ENCODE data around the gene AATF. TPM values are rescaled to one million over a fixed set of nuclear protein-coding genes. Genes with fewer than 3 reads are reported as not detected.

Gene AATF
- total RNA-seq, 1 experiment from 2014 or later, result 79.9 TPM

DNA sequence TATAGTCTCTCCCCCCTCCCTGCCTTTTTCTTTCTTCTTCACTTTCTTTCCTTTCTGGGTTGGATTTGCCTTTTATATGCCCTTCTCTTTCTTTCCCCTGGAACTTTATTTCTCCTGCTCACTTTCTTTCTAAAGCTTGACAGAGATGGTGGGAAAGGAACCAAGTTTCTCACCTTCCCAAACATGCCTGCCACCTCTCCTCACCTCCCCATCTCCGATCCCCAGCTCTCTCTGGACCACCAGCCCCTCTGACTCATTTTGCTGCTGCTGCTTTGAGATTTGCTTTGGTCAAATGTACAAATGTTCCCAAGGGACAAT lies 18.2 kb upstream of the AATF start:
- no peak for DNase-seq (ENCODE audit: low spot score)

DNA sequence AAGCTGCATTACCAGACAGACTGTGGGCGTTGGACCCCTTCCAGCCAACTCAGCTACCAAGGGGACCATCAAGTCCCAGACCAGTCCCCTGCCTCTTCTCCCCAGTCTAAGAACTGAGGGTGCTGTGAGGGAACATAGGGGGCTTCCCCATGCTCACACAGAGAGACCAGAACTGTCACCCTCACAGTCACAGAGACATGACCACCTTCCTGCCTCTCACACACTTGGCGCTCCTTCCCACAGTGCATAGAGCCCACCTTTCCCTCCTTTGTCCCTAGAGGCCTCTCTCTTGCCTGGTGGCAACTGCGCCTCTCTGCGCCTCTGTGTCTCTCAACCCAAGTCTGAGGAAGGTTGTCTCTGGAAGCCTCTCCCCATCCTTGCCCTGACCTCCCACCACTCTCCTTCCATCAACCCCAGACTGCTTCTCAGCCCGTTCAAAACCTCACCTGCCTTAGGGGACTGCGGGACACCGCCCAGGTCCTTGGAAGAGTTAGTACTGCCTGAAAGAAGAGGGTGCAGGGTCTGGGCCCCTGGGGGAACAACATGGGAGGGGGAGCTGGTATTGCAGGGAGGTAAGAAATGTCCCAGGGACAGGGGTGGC lies 17.6 kb upstream of the AATF start:
- DNase-seq (ENCODE audit: low spot score), result no peak

DNA sequence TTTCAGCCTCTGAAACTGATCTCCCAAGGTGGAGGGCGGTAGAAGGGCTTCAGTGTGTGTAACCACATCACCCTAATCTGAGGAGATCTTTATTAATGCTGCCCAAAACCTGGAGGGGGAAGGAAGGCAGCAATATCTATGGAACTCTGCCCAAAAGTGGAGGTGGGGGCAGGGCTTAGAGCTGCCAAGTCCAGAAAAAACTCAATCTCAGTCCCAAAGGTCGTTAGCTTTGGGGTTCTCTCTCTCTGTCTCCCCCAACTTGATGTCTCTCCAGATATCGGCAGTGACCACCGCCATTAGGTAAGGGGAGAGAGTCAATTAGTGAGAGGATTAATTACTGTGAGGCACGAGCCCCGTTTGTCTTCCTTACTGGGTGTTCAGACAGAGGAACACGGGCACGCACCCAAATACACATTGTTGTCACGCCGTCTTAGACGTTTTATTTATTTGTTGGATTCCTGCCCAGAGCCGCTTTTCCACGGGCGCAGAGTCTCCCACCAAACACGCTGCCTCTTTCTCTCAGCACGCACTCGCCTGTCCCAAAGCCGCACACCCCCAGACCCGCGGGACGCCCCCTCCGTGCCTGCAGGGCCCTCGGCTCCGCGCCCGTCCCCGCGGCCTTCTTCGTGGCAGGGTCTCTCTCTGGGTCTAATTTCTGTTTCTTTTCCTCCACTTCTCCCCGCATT lies 16.9 kb upstream of the AATF start:
- no peak for DNase-seq (ENCODE audit: low spot score)

DNA sequence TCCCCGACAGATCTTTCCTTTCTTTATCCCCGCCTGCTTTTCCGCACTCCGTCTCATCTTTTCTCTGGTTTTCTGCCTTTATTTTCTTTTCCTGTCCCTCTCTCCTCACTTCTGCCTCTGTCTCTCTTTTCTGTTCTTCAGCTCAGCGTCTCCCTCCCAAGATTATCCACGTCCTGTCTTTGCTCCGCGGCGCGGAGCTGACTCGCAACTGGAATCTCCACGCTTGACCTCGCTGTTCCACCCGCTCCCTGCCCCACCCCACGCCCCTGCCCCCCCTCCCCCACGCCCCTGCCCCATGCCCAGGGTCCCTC lies 16.4 kb upstream of the AATF start:
- no peak for DNase-seq (ENCODE audit: low spot score)

DNA sequence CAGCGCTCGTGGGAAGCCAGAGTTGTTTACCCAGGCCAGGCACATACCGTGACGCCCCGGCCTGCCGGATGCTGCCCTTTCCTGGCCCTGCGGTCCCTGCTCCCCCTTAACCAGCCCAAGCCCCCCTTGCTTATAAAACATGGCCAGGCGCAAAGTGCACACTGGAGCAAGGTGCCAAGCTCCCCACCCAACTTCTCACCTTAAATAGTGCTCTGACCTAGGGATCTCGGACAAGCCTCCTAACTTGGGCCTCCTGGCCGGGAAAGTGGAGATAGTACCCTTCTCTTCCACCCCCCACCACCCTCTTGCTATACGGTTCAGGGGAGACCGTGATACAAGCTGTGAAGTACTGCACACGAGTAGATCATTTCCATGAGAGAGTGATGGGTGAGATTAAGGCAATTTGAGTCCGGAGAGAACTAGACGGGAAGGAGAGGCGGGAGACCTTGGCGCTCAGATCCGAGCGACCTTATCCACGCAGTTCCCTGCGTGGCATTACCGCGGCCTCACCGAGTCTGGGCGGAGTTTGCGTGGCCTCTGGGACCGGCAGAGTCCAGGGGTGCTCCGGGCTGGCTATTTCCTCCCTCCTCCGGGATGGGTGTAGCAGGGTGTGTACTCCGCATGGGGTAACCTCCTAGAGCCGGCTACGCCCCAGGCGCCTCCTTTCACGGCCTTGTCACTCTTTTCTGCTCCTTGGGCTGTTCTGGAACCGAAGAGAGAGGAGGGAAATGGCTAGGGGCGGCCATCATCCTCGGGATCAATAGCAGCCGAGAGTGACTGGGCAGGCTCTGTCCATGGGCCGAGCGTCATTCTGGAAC lies 15.9 kb upstream of the AATF start:
- DNase-seq (ENCODE audit: low spot score), result no peak

DNA sequence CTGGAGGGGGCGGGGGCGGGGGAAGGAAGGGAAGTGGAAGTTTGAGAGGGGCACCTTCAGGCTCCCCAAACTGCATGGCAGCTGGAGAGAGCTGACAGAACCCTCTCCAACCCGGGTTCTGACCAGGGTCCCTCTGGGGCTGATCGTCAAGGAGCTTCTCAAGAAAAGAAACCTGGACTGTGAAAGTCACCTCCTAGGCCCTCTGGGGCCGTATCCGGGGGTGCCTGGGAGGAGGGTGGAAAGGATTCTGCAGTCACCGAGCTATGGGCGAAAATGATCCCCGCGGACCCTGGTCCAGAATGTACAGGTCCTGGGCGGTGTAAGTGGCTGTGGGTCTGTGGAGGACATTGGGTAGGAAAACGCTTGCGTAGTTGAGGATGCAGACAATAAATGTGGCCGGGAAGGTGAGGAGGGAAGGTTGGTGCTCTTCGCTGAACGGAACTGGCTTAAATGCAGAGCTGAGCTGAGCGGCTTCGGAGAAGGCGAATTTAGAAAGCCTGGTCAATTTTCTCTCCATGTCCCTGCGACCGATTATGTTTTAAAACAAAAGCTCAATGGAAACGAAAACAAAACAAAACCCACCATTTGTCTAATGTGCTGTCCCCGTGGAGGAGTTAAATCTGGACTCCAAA lies 15.1 kb upstream of the AATF start:
- no peak for DNase-seq (ENCODE audit: low spot score)

DNA sequence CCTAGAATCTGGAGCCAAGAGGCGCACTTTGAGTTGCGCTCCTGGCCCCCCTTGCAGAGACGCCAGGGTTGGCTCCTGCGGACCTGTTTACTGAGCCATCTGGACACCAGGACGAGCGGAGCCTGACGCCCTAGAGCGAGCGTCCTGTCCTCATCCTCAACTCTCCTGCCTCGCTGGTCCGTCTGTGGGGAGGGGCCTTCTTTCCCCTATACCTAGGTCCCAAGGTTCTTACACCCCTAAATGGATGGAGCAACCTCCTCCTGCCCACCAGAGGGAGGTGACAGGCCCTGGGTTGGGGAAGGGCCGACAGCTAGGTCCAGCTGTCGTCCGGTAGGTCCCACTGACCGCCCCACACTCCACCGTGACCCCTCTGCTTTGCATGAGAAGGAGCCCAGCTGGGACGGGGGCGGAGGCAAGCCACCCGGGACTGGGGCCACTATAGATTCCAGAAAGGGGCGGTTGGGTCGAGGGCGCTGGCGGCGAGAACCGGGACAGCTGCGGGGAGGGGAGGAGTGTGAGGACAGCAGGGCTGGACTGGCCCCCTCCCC lies 14.5 kb upstream of the AATF start:
- no peak for DNase-seq (ENCODE audit: low spot score)

DNA sequence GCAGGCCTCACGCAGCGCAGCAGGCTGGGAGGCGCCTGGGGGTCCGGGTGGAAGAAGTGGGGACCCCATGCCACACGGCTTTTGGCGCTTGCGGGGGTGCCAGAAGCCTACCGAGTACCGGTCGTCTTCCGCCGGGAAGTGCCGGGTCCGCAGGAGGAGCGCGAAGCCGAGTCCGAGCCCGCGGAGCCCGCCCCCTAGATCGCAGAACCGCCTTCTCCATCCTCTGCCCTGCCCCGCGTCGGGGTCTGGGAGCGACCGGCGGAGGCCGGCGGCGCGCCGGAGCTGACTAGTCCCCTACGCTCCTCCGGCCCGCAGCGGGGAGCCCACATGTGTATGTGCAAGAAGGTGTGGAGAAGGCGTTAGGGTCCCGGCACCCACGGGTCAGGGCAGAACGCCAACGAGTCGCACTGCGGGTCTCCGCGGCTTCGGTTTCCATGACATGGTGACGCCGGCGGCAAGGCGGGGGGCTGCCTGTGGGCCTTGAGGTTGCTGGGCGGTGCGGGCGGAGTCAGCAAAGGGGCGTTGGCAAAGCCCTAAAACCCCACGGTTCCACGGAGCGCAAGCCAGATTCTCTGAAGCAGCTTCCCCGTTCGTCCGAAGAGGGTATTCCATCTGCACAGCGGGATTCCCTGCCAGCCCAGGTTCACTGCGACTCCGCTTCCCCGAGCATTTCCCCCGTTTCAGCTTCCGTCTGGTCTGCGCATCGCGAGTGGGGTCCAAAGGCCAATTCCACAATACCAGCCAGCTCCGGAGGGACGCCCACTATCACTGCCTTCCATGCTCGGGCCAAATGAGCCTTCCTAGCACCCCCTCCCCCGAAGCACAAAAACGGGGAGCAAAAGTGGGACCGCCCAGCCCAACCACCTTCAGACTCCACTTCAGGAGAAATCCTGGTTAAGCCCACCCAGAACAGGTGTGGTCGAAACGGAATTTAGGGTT lies 13.8 kb upstream of the AATF start:
- peak; percentile 32 for DNase-seq (ENCODE audit: low spot score)

DNA sequence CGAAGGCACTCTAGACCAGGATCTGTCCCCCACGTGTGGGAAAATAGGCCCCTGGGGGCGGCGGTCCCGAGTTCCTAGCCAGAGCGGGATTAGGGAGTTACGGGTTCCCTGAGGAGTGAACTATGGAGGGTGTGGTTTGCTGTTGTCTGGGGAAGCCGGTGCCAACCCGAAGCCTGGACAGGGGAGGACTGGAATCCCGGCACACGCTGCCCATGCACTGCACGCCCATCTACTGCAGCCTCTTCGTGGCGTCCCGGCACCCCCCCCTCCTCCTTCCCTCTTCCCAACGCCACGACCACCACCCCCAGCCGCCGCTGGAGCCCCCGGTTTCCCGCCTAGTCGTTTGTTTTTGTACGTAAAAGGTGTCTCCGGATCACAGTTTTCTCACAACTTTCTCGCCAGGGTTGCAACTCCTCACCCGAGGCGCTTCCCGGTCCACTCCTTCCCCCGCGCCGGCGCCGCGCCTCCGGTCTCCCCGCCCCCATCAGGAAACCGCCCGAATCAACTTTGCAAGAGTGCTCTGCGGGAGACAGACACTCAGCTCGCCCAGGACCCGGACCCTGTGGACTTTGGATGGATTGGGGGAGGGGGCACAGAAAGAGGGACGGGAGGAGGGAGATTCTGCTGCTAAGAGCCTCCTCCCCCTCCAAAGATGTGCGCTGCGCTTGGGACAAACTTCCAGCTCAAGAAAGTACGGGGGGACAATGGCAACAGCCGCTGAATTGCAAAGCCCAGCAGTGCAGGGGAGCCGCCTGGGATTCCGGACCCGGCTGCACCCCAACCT lies 12.9 kb upstream of the AATF start:
- DNase-seq (ENCODE audit: low spot score), result peak; percentile 55

DNA sequence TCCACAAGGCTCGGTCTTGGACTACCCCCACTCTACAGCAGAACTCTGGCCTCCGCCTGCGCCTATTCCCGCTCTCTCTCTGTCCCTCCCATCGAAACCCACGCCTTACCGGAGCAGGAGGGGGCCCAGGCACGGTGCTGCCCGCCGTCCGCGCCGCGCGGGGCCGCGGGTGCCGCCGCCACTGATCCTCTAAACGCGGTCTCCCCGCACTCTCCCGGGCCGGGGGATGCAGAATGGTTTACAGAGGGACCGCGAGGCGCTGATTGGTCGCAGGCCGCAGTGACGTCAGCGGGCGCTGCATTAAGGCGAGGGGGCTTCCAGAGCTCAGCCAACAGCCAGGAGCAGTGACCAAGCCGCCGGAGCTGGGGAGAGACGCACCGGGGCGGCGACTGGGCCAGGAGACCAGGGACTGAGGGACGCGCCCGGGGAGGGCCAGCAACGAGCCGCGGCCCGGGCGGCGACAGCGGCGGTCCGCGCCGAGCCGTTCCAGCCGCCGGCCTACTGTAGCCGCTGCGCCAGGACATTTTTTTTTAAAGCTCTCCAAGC lies 12.2 kb upstream of the AATF start:
- peak; percentile 35 for DNase-seq (ENCODE audit: low spot score)

DNA sequence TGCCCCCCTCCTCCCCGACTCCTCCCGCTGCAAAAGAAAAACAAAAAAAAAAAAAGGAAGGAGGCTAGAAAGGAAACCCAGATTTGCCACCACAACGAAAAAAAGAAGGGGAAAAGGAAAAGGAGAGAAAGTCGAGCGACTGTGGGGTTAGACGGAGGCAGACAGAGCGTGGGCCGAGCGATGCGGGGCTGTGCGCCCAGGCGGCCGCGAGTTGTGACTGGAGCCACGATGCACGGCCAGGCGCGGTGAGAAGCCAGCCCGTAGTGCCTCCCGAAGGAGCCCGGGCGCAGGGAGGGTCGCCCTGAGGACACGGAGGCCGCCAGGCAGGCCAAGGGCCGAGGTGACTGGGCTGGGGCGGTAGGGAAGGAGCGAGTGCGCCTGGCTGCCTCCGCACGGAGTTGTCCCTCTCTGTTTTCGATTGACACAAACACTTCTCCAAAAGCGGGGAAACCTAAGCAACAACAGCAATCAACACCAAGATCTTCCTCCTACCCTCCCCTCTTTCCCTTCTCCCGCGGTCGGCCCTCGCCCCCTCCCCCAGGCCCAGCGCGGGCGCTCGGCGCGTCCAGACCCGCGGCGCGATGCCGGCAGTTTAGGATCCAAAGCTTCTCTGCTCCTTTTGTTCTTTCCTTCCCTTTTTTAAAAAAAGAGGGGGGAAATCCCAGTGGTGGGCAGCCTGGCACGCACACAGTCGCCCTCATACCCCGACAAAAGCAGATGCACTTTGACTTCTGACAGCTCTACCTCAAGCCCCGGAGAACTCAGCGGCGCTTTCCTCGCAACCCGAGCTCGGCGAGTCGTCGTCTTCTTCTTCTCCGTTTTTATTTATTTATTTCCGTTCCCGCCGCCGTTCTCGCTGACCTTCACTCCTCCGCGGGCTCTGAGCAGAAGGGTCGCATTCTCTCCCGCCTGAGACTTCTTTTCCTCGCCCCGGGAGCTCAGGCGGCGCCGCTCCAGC lies 11.5 kb upstream of the AATF start, which contains the start of gene LHX1:
Gene LHX1 (plus strand): TSS at position 475 of the 958 bp plus-strand sequence. CDS start 723 bp downstream, outside the sequence.
- DNase-seq (ENCODE audit: low spot score), result no peak

DNA sequence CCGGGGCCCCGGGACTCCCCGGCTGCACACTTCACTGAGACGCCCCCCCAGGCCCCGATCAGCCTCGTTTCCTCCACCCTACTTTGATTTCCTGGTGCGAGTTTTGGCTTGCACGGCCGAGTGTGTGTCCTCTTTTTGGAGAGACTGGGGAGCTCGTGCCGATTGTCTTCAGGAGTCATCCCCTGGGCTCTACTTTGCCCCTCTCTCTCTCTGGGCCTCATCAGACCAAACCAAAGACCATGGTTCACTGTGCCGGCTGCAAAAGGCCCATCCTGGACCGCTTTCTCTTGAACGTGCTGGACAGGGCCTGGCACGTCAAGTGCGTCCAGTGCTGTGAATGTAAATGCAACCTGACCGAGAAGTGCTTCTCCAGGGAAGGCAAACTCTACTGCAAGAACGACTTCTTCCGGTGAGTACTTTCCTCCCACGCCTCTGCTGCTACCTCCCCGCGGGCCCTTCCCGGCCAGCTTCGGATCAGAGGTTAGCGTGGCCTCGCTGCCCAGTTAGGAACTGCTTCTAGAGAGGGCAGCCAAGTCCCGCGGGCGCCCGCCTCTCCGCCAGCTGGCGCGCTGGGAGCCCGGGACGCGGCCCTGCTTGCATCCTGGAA lies 10.7 kb upstream of the AATF start:
- no peak for DNase-seq (ENCODE audit: low spot score)

DNA sequence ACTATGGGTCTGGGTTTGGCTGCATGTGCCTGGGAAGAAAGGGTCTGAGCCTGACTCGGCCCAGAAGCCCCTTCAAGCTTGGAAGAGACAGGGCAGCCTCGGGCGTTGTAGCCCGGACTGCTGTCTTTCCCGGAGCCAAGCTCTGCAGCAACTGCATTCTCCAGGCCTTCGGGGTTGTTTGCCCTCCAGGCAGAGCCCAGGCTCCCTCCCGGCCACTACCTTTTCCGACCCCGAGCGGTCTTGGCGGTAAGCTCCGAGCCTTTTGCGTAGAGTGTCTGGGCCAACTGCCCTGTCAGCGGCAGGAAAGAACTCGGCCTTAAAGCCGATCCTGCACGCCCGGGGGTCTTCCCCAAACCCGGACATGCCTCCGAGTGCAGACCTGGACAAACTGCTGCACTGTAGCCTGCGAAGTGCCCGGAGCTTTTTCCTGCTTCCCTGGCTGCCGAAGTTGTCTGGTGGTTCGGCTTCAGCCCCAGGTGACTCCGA lies 10.1 kb upstream of the AATF start:
- no peak for DNase-seq (ENCODE audit: low spot score)

DNA sequence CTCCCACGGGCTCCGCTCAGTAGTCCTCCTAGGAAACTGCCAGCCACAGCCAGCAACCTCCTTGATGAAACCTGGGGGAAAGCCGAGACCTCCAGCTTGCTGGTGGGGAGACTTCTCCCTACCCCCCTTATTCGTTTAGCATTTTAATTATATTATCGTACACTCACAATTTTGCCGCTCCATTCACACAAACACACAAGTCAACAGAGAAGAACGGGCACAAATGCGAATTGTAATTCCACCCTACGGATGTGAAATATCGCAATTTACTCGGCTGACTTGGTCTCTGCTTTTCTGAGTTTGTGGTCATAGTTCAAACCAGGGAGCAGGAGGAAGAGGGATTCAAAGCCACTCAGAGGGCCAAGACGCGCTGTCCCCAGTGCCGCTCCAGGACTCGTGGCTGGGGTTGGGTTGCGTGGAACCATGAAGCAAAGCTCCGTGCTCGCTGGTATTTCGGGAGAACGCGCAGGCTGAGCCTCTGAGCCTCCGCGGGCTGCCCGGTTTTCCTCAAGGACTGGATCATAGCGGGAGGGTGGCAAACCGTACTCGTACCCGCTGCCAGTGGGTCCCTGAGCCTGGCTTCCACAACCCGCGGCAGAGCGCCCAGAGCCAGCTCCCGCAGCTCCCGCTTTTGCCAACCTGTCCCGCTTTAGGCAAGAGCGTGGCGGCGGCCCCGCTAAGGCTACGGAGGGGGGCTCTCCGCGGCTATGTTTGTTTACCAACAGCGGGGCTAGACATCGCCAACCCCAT lies 9.5 kb upstream of the AATF start:
- DNase-seq (ENCODE audit: low spot score), result no peak

DNA sequence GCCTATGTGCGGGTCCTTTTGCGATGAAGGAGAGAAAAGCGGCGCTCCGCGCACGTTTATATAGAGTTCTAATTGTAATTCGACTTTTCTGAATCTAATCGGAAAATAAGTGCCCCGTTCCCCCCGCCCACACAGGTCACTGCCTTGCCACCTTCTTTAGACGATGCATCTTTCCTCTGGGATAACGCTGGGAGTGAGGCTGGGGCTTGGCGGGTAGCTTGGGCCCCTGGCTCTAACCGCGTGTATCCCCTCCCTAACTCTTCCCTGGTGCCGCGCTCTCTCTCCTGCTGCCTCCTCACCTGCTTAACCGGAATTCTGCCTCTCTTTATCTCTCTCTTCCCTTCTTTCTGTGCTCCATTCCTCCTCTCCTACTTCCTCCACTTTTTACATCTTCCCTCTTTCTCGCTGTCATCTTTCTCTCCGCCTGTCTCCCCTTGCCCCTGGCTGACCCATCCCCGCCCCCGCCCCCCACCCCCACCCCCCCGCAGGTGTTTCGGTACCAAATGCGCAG lies 8.9 kb upstream of the AATF start:
- no peak for DNase-seq (ENCODE audit: low spot score)

DNA sequence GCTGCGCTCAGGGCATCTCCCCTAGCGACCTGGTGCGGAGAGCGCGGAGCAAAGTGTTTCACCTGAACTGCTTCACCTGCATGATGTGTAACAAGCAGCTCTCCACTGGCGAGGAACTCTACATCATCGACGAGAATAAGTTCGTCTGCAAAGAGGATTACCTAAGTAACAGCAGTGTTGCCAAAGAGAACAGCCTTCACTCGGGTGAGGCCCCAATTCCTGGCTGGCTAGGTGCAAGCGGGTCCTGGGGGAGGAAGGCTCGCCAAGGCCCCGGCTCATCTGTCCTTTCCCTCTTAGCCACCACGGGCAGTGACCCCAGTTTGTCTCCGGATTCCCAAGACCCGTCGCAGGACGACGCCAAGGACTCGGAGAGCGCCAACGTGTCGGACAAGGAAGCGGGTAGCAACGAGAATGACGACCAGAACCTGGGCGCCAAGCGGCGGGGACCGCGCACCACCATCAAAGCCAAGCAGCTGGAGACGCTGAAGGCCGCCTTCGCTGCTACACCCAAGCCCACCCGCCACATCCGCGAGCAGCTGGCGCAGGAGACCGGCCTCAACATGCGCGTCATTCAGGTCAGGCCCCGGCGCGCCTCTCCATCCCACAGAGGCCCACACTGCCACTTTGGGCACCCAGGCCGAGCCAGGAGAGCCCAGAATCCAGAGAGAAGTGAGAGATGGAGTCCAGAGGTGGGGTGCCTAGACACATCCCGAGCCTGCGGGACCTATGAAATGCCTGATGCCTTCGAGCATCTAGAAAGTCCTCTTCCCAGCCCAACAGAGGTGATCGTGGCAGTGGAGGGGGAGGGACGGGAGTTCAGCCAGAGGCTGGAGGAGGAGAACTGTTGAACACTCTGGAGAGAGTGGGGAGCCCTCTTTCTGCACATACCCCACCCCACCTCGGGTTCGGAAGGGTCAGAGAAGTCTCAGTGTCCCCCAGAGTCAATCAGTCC lies 8.2 kb upstream of the AATF start:
- no peak for DNase-seq (ENCODE audit: low spot score)
